Measurements from ENCODE around the gene WDR37.

The WDR37 gene

GRCh38 chr10:1163831-1164230 lies 107.6 kb downstream of the WDR37 start:
- no peak for TF ChIP-seq CTCF (IDR thresholded peaks at IDR 0.05; ENCODE audit: extremely low read depth, missing control alignments)
- no peak for DNase-seq (ENCODE audit: low spot score)

GRCh38 chr10:1166101-1166827 lies 110.1 kb downstream of the WDR37 start:
- no peak for DNase-seq (ENCODE audit: low spot score)

GRCh38 chr10:1166828-1167275 lies 110.7 kb downstream of the WDR37 start:
- no peak for TF ChIP-seq CTCF (IDR thresholded peaks at IDR 0.05; ENCODE audit: extremely low read depth, missing control alignments)

More at GRCh38 chr10:1166101-1166827, 110.1 kb downstream of the WDR37 start:
- TF ChIP-seq CTCF (IDR thresholded peaks at IDR 0.05; ENCODE audit: extremely low read depth, missing control alignments) = no peak

GRCh38 chr10:1168763-1169162 lies 112.6 kb downstream of the WDR37 start:
- TF ChIP-seq CTCF (IDR thresholded peaks at IDR 0.05; ENCODE audit: extremely low read depth, missing control alignments) = no peak
- no peak for DNase-seq (ENCODE audit: low spot score)

More at GRCh38 chr10:1166828-1167275, 110.7 kb downstream of the WDR37 start:
- no peak for DNase-seq (ENCODE audit: low spot score)

- TF ChIP-seq CTCF (IDR thresholded peaks at IDR 0.05; ENCODE audit: extremely low read depth, missing control alignments) = no peak
- DNase-seq (ENCODE audit: low spot score) = no peak
Measured at GRCh38 chr10:1169186-1169885, 113.2 kb downstream of the WDR37 start.

GRCh38 chr10:1169981-1170866 lies 114.0 kb downstream of the WDR37 start:
- TF ChIP-seq CTCF (IDR thresholded peaks at IDR 0.05; ENCODE audit: extremely low read depth, missing control alignments) = no peak
- DNase-seq (ENCODE audit: low spot score) = no peak
